H1 (cell line): ENCODE measurements around the gene TRIM31. TPM values are rescaled to one million over a fixed set of nuclear protein-coding genes. Genes with fewer than 3 reads are reported as not detected.

Source experiments
- EGR1 ChIP-seq: IDR thresholded peaks from 2 replicates; pipeline ENCODE4 v1.6.1; 2011; ENCODE audit warnings: low read depth, low read length, borderline replicate concordance
- EP300 ChIP-seq, 2 experiments: IDR thresholded peaks; 1 replicate in 1 of 2; 2 replicates in 1 of 2; pipeline ENCODE4 v1.6.1; 2011 to 2012; ENCODE audit warnings: low read depth in 2 of 2, low read length in 2 of 2, mild to moderate bottlenecking in 2 of 2, borderline replicate concordance in 1 of 2, inconsistent platforms in 1 of 2, moderate library complexity in 1 of 2
- JUND ChIP-seq: IDR thresholded peaks from 2 replicates; pipeline ENCODE4 v1.6.1; 2011; ENCODE audit warnings: mild to moderate bottlenecking, improper control_type of control experiment, low read length
- MAFK ChIP-seq: IDR thresholded peaks from 2 replicates; pipeline ENCODE4 v1.6.1; 2012; ENCODE audit warnings: low read depth, mild to moderate bottlenecking, improper control_type of control experiment, low read length
- MAX ChIP-seq: IDR thresholded peaks from 2 replicates; pipeline ENCODE4 v1.6.1; 2012; ENCODE audit warnings: inconsistent platforms
- POLR2AphosphoS5 ChIP-seq: IDR thresholded peaks from 2 replicates; pipeline ENCODE4 v1.6.1; 2011; ENCODE audit warnings: low read depth, low read length
- TEAD4 ChIP-seq: IDR thresholded peaks from 2 replicates; pipeline ENCODE4 v1.6.1; 2012; ENCODE audit warnings: low read depth, low read length, inconsistent platforms, mixed read lengths
- polyA plus RNA-seq, 7 experiments: library from polyadenylated mRNA; depleted of rRNA in 3 of 7; stranded (reverse) in 5 of 7; unstranded in 2 of 7; fragments of >200 nt in 5 of 7; fragments of 200-250 nt in 2 of 7; gene quantifications; 1 replicate in 5 of 7; 2 replicates in 1 of 7; 4 replicates in 1 of 7; pipeline versions ENCODE4 v1.2.1 to v1.2.3, GENCODE V29; 2011 to 2013; ENCODE audit warnings: missing spikeins in 2 of 7, mixed read lengths in 2 of 7
- total RNA-seq: library from RNA; stranded (reverse); fragmentation: NEBNext Ultra II Directional; extraction: Animal tissue kit (Norgen Biotek cat#: 25700); gene quantifications from 2 replicates; pipeline ENCODE4 v1.2.1, GENCODE V29; 2021
- TF ChIP-seq, protein P1 (sequence below): fragments of 300-600 bp; sonication (generic); IDR thresholded peaks from 2 replicates; pipeline ENCODE4 v1.7.1; 2012; ENCODE audit warnings: low read length, moderate library complexity, mild to moderate bottlenecking, inconsistent platforms; ENCODE audit not compliant: insufficient replicate concordance

Gene TRIM31
- total and polyA plus RNA-seq, 2 of the 8 experiments (the other 6 are each of a cell fraction or from before 2014, with no cell fraction given), result not detected

- TF ChIP-seq, protein P1, sequence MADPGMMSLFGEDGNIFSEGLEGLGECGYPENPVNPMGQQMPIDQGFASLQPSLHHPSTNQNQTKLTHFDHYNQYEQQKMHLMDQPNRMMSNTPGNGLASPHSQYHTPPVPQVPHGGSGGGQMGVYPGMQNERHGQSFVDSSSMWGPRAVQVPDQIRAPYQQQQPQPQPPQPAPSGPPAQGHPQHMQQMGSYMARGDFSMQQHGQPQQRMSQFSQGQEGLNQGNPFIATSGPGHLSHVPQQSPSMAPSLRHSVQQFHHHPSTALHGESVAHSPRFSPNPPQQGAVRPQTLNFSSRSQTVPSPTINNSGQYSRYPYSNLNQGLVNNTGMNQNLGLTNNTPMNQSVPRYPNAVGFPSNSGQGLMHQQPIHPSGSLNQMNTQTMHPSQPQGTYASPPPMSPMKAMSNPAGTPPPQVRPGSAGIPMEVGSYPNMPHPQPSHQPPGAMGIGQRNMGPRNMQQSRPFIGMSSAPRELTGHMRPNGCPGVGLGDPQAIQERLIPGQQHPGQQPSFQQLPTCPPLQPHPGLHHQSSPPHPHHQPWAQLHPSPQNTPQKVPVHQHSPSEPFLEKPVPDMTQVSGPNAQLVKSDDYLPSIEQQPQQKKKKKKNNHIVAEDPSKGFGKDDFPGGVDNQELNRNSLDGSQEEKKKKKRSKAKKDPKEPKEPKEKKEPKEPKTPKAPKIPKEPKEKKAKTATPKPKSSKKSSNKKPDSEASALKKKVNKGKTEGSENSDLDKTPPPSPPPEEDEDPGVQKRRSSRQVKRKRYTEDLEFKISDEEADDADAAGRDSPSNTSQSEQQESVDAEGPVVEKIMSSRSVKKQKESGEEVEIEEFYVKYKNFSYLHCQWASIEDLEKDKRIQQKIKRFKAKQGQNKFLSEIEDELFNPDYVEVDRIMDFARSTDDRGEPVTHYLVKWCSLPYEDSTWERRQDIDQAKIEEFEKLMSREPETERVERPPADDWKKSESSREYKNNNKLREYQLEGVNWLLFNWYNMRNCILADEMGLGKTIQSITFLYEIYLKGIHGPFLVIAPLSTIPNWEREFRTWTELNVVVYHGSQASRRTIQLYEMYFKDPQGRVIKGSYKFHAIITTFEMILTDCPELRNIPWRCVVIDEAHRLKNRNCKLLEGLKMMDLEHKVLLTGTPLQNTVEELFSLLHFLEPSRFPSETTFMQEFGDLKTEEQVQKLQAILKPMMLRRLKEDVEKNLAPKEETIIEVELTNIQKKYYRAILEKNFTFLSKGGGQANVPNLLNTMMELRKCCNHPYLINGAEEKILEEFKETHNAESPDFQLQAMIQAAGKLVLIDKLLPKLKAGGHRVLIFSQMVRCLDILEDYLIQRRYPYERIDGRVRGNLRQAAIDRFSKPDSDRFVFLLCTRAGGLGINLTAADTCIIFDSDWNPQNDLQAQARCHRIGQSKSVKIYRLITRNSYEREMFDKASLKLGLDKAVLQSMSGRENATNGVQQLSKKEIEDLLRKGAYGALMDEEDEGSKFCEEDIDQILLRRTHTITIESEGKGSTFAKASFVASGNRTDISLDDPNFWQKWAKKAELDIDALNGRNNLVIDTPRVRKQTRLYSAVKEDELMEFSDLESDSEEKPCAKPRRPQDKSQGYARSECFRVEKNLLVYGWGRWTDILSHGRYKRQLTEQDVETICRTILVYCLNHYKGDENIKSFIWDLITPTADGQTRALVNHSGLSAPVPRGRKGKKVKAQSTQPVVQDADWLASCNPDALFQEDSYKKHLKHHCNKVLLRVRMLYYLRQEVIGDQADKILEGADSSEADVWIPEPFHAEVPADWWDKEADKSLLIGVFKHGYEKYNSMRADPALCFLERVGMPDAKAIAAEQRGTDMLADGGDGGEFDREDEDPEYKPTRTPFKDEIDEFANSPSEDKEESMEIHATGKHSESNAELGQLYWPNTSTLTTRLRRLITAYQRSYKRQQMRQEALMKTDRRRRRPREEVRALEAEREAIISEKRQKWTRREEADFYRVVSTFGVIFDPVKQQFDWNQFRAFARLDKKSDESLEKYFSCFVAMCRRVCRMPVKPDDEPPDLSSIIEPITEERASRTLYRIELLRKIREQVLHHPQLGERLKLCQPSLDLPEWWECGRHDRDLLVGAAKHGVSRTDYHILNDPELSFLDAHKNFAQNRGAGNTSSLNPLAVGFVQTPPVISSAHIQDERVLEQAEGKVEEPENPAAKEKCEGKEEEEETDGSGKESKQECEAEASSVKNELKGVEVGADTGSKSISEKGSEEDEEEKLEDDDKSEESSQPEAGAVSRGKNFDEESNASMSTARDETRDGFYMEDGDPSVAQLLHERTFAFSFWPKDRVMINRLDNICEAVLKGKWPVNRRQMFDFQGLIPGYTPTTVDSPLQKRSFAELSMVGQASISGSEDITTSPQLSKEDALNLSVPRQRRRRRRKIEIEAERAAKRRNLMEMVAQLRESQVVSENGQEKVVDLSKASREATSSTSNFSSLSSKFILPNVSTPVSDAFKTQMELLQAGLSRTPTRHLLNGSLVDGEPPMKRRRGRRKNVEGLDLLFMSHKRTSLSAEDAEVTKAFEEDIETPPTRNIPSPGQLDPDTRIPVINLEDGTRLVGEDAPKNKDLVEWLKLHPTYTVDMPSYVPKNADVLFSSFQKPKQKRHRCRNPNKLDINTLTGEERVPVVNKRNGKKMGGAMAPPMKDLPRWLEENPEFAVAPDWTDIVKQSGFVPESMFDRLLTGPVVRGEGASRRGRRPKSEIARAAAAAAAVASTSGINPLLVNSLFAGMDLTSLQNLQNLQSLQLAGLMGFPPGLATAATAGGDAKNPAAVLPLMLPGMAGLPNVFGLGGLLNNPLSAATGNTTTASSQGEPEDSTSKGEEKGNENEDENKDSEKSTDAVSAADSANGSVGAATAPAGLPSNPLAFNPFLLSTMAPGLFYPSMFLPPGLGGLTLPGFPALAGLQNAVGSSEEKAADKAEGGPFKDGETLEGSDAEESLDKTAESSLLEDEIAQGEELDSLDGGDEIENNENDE, result no peak
- TF ChIP-seq EGR1 (no peak), TEAD4 (no peak), POLR2AphosphoS5 (no peak), EP300 (IDR thresholded peaks at IDR 0.05; ENCODE audit: borderline replicate concordance in 1 of 2, low read depth in 2 of 2, low read length in 2 of 2) (no peak), MAFK (no peak), JUND (no peak), MAX (no peak)
Observed at GRCh38 chr6:30092852-30093543, 19.9 kb downstream of the TRIM31 start (continued).
